T follicular helper cell (primary cell): ENCODE results near the gene KCNMB1.

Experiments
- DNase-seq: peaks from one replicate; pipeline ENCODE4 v3.0.0-alpha.2; 2020; ENCODE audit warnings: low read depth

The KCNMB1 gene

GRCh38 chr5:170414786-170415185 lies 25.6 kb upstream of the KCNMB1 start:
- no peak for DNase-seq

DNA sequence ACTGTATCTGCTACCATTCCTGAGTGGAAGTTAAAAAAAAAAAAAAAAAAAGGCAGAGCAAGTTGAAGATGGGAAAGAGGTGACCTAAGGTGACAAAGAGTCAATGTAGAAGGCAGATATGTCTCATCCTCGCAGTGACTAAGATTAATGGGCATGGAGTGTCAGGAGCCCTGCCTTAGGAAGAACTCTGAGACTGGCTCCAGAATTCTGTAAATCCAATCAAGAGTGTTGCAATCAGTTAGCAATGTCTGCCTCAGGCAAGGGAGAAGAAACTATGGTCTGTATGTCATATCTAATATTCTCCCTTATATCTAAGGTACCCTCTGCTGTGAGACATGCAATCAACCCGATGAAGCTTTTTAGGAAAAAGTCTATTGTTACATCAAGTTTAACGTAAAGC lies 24.7 kb upstream of the KCNMB1 start:
- no peak for DNase-seq

GRCh38 chr5:170411100-170411499 lies 21.9 kb upstream of the KCNMB1 start:
- DNase-seq, result no peak

DNA sequence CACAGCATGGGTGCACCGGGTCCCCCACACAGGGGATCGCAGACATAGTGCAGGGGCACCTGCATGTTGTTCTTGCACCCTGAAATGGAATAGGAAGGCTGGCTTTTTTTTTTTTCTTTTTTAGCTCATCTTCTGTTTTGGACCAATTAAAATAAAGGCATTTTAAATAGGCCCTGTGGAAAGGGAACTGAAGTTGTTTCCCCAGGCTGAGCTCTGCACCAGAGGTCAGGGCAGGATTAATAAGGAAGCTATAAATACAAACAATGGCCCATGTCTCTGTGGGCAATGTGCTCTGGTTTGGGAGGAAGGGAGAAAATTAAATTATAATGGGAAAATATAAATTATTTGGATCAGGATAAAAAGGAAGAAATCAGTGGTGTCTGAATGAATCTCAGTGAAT lies 21.2 kb upstream of the KCNMB1 start:
- DNase-seq, result no peak

DNA sequence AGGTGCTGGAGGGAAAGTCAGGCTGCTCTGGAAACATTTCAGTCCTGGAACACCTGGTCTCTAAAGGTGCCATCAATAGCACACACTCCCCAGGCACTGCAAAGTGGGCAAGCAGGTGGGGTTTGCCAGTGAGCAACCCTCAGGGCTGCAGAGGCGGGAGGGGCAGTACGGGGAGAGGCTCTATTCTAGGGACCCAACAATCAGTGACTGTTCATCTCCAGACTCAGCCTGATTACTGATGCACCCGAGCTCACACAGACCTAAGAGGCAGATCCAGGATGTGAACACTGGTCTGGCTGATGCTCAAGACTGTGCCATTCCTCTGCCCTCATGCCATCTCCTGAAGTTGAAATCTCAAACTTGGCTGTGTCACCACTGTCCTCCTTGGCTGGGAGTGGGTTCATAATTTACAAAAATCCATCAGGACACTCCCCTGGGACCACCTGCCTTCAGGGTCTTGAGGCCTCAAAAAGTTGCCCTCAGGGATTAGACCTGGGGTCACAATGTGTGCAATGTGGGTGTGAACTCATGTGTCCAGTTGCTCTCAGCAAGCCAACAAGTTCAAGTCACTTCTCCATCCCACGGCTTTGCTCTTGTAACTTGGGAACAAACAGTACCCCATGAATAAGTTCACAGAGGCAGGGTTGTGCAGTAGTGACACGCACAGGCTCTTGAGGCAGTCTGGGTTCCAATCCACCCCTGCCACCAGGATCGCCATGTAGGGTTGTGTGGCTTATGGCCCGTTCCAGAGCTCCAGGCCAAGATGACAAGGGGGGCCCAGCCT lies 19.9 kb upstream of the KCNMB1 start:
- DNase-seq, result no peak

GRCh38 chr5:170408226-170408625 lies 19.1 kb upstream of the KCNMB1 start:
- DNase-seq, result no peak

DNA sequence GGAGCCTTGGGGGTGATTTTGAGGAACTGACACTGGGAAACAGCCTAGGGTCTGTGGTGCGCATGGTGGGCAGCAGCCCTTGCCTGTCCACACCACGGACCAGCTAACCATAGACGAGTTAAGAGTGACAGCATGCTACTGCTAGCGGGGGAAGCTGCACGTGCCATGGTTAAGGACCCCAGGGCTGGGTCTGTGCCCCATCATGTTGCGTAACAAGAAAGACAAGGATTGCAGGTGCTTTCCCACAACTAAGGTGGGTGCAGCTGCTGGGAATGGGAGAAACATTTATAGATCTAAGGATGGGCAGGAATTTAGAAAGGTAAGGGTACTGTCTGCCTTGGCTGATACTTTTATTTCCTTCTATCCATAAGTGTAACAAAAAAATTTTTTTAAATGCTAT lies 17.9 kb upstream of the KCNMB1 start:
- DNase-seq, result no peak

DNA sequence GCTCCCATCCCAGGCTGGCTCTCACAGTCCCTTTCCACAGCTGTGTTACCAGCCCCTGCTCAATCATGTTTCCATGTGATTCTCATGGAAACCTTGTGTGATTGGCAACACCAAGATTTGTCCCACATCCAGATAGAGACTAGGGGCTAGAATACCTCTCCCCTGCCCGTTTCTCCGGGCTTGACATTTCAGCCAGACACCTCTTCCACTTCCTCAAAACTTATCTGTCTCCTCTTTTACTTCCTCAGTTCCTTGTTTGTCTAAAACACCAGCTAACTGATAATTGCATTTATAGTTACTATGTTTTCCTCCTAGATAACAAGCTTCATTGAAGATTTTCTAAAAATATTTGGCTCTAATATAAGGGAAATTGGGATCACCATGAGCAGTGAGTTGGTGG lies 16.6 kb upstream of the KCNMB1 start:
- DNase-seq, result no peak

DNA sequence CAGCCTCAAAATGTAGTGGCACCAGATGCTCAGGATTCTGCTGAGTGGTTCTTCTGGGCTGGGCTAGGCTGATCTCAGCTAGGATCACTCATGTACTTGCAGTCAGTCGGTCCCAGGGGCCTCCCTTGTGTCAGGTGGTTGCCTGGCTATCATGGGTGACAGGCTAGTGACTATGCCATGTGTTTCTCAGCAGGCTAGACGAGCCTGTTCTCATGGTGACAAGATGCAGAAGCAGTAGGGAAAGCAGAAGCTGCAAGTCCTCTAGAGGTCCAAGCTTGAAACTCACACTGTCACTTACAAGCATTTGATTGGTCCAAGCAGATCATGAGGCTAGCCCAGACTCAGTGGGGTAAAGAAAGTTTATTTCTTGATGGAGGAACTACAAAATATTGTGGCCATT lies 15.2 kb upstream of the KCNMB1 start:
- DNase-seq, result no peak

GRCh38 chr5:170403675-170404074 lies 14.5 kb upstream of the KCNMB1 start:
- DNase-seq, result no peak

GRCh38 chr5:170402508-170402907 lies 13.3 kb upstream of the KCNMB1 start:
- no peak for DNase-seq

GRCh38 chr5:170397059-170397458 lies 7.9 kb upstream of the KCNMB1 start:
- DNase-seq, result no peak

DNA sequence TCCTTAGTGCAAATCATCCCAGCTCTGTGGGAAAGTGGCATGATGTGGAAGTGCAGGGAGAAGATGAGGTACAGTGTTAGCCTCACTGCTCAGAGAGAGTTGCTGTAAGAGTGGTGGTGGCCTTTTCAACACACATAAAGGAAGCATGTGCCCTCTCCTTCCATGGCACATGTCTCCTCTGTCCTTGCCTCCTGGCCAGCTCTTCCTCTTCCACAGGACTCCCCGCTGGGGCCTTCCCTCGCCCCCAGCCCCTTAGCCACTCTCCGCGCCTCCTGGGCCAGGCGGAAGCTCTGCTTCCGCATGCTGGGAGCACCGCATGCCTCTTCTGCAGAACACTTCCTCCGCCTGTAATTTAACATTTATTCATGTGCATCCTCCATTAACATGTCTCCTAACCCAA lies 4.8 kb upstream of the KCNMB1 start:
- DNase-seq, result no peak

GRCh38 chr5:170393235-170393634 lies 4.1 kb upstream of the KCNMB1 start:
- no peak for DNase-seq

- DNase-seq, result no peak
These were observed 1.3 kb upstream of the KCNMB1 start for GRCh38 chr5:170390472-170390871.

DNA sequence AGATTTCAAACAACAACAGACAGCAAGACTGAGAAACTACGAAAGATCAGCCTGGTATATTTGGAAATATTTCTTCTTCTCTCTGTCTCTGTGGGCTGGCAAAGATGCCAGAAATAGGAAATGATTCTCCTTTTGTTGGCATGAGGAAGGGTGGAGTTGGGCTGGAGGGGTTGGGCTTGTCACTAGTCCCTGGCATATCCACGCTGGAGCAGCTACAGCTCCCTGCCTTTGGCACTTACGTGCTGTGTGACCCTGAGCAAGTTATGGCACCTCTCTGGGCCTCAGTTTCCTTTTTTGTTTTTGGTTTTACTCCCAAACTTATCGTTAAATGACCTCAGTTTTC lies 354 bp upstream of the KCNMB1 start:
- DNase-seq, result no peak

GRCh38 chr5:170387775-170388639 lies 1.2 kb downstream of the KCNMB1 start:
- no peak for DNase-seq

GRCh38 chr5:170386743-170387395 lies 2.3 kb downstream of the KCNMB1 start:
- DNase-seq, result no peak

- no peak for DNase-seq
These were observed 5.9 kb downstream of the KCNMB1 start for GRCh38 chr5:170383227-170383626.

GRCh38 chr5:170382790-170383189 lies 6.4 kb downstream of the KCNMB1 start:
- no peak for DNase-seq

DNA sequence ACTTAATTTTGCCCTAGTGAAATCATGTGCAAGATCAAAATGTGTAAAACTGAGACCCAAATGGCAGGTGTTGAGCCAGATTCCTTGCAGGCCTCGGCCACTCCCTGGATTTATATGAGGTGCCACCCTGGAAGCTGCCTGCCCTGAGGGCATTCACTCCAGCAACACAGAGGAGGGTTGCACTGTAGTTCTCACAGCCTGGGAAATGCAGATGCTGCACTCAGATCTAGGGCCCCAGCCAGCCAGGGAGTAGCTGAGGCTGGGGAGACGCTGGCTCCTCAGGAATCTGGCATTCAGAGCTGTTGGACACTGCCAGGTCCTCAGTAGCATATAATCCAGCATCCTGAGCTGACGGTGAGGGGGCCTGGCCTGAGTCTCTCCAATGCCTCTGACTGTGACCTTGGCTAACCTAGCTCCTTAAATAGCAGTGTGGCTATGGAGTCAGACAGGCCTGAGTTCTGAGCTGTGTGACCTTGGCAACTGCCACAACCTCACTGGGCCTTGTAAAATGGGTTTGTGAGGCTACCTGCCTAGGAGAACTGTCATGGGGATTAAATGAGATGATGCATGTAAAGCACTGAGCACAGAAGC lies 8.7 kb downstream of the KCNMB1 start:
- DNase-seq, result no peak

DNA sequence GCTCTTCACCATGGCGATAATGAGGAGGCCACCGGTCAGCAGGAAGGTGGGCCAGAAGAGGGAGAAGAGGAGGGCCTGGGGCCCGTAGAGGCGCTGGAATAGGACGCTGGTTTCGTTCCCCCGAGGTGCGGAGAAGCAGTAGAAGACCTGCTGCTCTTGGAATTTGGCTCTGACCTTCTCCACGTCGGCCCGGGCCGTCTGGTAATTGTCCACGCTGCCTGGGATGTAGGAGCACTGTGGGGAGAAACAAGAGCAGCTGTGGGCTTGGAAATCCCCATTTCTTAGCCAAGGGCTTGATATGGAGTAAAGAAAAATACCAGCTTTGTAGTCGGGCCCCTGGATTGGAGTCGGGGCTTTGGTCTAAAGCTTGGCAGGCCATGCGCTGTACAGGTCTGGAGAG lies 10.4 kb downstream of the KCNMB1 start:
- no peak for DNase-seq

GRCh38 chr5:170377027-170377426 lies 12.1 kb downstream of the KCNMB1 start:
- no peak for DNase-seq
